HepG2 (cell line): ENCODE measurements around the gene ATP5F1A. TPM values are rescaled to one million over a fixed set of nuclear protein-coding genes. Genes with fewer than 3 reads are reported as not detected.

Experiments
- AFF4 ChIP-seq: sonication (generic); formaldehyde crosslinking; IDR thresholded peaks from 2 replicates; pipeline ENCODE4 v1.4.0; 2020; ENCODE audit warnings: missing genetic modification reagents
- CCAR2 ChIP-seq: fragments of 200-400 bp; formaldehyde crosslinking; optimal IDR thresholded peaks from 2 replicates; pipeline ENCODE3; 2018; ENCODE audit warnings: low read depth, mild to moderate bottlenecking, low read length, moderate library complexity
- CHD4 ChIP-seq: fragments of 200-600 bp; sonication (generic); IDR thresholded peaks from 2 replicates; pipeline ENCODE4 v1.7.0; 2017; ENCODE audit warnings: mild to moderate bottlenecking, low read length, borderline replicate concordance
- HNRNPK ChIP-seq: fragments of 200-400 bp; formaldehyde crosslinking; IDR thresholded peaks from 2 replicates; pipeline ENCODE4 v1.6.1; 2018; ENCODE audit warnings: low read length, low read depth, moderate library complexity, mild to moderate bottlenecking; ENCODE audit not compliant: poor library complexity, severe bottlenecking
- NCOA1 ChIP-seq: sonication (generic); formaldehyde crosslinking; IDR thresholded peaks from 2 replicates; pipeline ENCODE4 v1.9.0; 2021; ENCODE audit warnings: missing genetic modification reagents
- POLR2AphosphoS5 ChIP-seq: IDR thresholded peaks from 2 replicates; pipeline ENCODE4 v1.6.1; 2012; ENCODE audit warnings: low read depth, low read length
- PREB ChIP-seq: sonication (generic); formaldehyde crosslinking; IDR thresholded peaks from 2 replicates; pipeline ENCODE4 v1.4.0; 2020; ENCODE audit warnings: missing genetic modification reagents
- RXRA ChIP-seq: sonication (generic); formaldehyde crosslinking; IDR thresholded peaks from 2 replicates; pipeline ENCODE4 v1.5.1; 2020; ENCODE audit warnings: missing genetic modification reagents
- TCF7L2 ChIP-seq: IDR thresholded peaks from 2 replicates; pipeline ENCODE4 v1.6.1; 2011; ENCODE audit warnings: mild to moderate bottlenecking, low read depth, low read length, moderate library complexity
- THAP11 ChIP-seq: IDR thresholded peaks from 2 replicates; pipeline ENCODE4 v1.6.1; 2016; ENCODE audit warnings: missing biosample characterization, missing genetic modification reagents
- THAP7 ChIP-seq: sonication (generic); formaldehyde crosslinking; IDR thresholded peaks from 2 replicates; pipeline ENCODE4 v1.8.1; 2023; ENCODE audit warnings: mild to moderate bottlenecking, missing genetic modification reagents
- ZFP91 ChIP-seq: sonication (generic); formaldehyde crosslinking; IDR thresholded peaks from 2 replicates; pipeline ENCODE4 v1.9.0; 2022; ENCODE audit warnings: missing genetic modification reagents, mild to moderate bottlenecking, borderline replicate concordance
- ZNF337 ChIP-seq: sonication (generic); formaldehyde crosslinking; IDR thresholded peaks from 2 replicates; pipeline ENCODE4 v1.5.1; 2020; ENCODE audit warnings: missing genetic modification reagents, low read depth, mild to moderate bottlenecking, borderline replicate concordance
- ZNF414 ChIP-seq: sonication (generic); formaldehyde crosslinking; IDR thresholded peaks from 2 replicates; pipeline ENCODE4 v1.5.0; 2020; ENCODE audit warnings: missing genetic modification reagents
- ZNF501 ChIP-seq: sonication (generic); formaldehyde crosslinking; IDR thresholded peaks from 2 replicates; pipeline ENCODE4 v1.5.1; 2020; ENCODE audit warnings: mild to moderate bottlenecking, moderate library complexity, missing genetic modification reagents
- ZNF83 ChIP-seq: sonication (generic); formaldehyde crosslinking; IDR thresholded peaks from 2 replicates; pipeline ENCODE4 v1.4.0; 2020; ENCODE audit warnings: missing genetic modification reagents, mild to moderate bottlenecking, borderline replicate concordance
- ZSCAN20 ChIP-seq: sonication (generic); formaldehyde crosslinking; IDR thresholded peaks from 2 replicates; pipeline ENCODE4 v1.4.0; 2020; ENCODE audit warnings: missing genetic modification reagents, mild to moderate bottlenecking, borderline replicate concordance
- polyA plus RNA-seq, 8 experiments: library from polyadenylated mRNA; depleted of rRNA in 3 of 8; stranded (reverse) in 7 of 8; unstranded in 1 of 8; fragments of >200 nt; fragmentation: Illumina TruSeq in 4 of 8; extraction: Trizol in 4 of 8; gene quantifications; 2 replicates each; pipeline versions ENCODE4 v1.2.1 to v1.2.3, GENCODE V29; 2011 to 2016; ENCODE audit warnings: low read depth in 4 of 8, missing spikeins in 1 of 8, mixed read lengths in 1 of 8; ENCODE audit not compliant: insufficient read depth in 1 of 8
- total RNA-seq, 5 experiments: library from RNA; depleted of rRNA; stranded (reverse); fragments of >200 nt; fragmentation: Illumina TruSeq; extraction: Trizol; gene quantifications; 2 replicates each; pipeline ENCODE4 v1.2.3, GENCODE V29; 2016; ENCODE audit warnings: low read depth in 1 of 5

Gene ATP5F1A
- total and polyA plus RNA-seq, 2 of the 13 experiments (the other 11 are each of a cell fraction or from before 2014, with no cell fraction given): 459 to 922 TPM

- TF ChIP-seq ZNF337: no peak
- TF ChIP-seq THAP7: no peak
- no peak for TF ChIP-seq AFF4 (CRISPR knock-in tag)
- no peak for TF ChIP-seq ZFP91
- TF ChIP-seq ZNF414 (CRISPR knock-in tag): no peak
- TF ChIP-seq POLR2AphosphoS5: no peak
- TF ChIP-seq HNRNPK: no peak
- TF ChIP-seq NCOA1 (CRISPR knock-in tag): 0 out of 2 replicates have a peak, but pooled peaks have one; percentile 36
- no peak for TF ChIP-seq ZNF83
- no peak for TF ChIP-seq ZSCAN20
- TF ChIP-seq ZNF501 (CRISPR knock-in tag): no peak
- TF ChIP-seq THAP11 (CRISPR knock-in tag): peak; percentile 40; the same call in 1 of the 2 replicates
- TF ChIP-seq TCF7L2: peak; percentile 91
- peak; percentile 92; the same call in 1 of the 2 replicates for TF ChIP-seq RXRA (CRISPR knock-in tag)
- no peak for TF ChIP-seq CCAR2
- TF ChIP-seq CHD4: no peak
- TF ChIP-seq PREB (CRISPR knock-in tag): no peak
Observed at GRCh38 chr18:46051731-46052461, 46.2 kb downstream of the ATP5F1A start (continued).
